Stimulated activated CD8-positive, alpha-beta memory T cell treated with anti-CD3 and anti-CD28 coated beads, Interleukin-12 subunit alpha, Interleukin-12 subunit beta, amount 100 ng/mL, for 24 hours (primary cell): Measurements from ENCODE around the gene MMP15.
"Not testable (repeated sequence)": the region's sequence is repeated elsewhere in the genome, so short reads cannot be mapped to it uniquely, and the experiment has no call there.

Experiments used
- DNase-seq: peaks from one replicate; pipeline ENCODE4 v3.0.0-alpha.2; 2020; ENCODE audit errors: extremely low read depth

Gene MMP15

DNA sequence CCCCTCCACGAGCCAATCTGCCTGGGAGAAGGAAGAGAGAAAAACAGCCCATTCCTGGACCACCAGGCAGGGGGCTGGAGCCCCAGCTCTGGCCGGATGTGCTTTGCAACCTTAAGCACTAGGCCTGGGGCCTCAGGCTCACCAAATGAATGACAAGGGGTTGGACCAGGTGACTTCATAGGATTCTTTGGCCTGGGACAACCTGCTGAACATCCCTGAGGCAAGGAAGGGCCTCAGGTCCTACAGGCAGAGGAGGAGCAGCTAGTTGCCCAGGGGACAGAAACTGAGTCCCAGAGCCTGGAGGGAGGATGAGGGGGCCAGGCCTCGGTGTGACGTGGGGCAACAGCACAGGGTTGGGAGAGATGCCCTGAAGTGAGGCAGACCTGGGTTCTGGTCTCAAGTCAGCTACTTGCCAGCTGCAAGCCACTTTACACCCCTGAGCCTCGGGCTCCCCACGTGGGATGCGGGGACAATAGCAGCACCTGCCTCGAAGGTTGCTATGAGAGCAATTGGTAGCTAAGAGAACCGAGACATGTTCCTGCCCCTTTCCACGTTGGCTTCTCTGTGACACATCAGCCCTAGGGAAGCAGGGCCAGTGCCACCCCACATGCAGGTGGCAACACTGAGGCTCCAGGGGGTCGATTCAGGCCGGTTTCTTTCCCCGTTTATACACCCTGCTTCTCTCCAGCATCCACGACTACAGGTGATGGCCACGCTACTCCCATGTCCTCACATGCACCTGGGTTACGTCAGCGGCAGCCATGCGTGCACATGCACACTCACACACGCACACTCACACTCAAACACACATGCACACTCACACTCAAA lies 61.0 kb downstream of the MMP15 start:
- no peak for DNase-seq

DNA sequence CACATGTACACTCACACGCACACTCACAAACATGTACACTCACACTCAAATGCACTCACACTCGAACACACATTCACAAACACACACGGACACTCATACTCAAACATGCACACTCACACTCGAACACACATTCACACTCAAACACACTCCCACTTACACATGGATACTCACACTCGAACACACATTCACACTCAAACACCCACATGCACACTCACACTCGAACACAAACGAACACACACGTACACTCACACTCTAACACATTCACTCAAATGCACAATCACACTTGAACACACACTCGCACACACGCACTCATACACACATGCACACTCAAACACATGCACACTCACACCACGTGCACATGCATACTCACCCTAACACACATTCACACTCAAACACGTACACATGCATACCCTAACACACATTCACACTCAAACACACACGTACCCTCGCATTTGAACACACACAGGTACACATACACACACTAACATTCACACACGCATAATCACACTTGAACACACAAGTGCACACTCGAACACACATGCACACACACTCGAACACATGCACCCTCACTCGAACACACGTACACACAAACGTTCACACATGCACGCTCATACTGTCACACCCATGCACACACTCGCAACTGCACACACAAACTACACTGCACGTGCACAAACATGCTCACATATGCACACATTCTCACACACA lies 61.8 kb downstream of the MMP15 start:
- no peak for DNase-seq

DNA sequence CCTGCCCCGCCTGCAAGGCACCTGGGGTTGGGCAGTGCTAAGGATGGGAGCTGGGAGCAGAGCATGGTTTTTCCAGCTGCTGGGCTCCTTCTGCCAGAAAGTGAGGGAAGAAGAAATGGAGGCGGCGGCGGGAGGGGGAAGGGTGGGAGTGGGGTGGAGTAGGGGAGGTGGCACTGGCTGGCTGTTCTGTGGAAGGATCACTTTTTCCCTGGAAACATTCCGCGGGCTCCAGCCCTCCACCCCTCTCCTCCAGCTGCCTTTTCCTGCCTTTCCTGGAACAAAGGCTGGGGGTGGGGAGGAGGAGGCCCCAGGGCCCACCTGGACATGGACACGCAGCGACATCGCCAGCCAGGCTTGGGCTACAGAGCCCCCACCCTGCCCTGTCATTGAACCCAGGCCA lies 62.5 kb downstream of the MMP15 start:
- DNase-seq = no peak

DNA sequence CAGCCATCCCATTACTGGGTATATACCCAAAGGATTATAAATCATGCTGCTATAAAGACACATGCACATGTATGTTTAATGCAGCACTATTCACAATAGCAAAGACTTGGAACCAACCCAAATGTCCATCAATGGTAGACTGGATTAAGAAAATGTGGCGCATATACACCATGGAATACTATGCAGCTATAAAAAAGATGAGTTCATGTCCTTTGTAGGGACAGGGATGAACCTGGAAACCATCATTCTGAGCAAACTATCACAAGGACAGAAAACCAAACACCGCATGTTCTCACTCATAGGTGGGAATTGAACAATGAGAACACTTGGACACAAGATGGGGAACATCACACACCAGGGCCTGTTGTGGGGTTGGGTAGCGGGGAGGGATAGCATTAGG lies 64.8 kb downstream of the MMP15 start:
- DNase-seq = not testable (repeated sequence)

- no peak for DNase-seq
Observed at GRCh38 chr16:58094026-58094425, 68.5 kb downstream of the MMP15 start.

DNA sequence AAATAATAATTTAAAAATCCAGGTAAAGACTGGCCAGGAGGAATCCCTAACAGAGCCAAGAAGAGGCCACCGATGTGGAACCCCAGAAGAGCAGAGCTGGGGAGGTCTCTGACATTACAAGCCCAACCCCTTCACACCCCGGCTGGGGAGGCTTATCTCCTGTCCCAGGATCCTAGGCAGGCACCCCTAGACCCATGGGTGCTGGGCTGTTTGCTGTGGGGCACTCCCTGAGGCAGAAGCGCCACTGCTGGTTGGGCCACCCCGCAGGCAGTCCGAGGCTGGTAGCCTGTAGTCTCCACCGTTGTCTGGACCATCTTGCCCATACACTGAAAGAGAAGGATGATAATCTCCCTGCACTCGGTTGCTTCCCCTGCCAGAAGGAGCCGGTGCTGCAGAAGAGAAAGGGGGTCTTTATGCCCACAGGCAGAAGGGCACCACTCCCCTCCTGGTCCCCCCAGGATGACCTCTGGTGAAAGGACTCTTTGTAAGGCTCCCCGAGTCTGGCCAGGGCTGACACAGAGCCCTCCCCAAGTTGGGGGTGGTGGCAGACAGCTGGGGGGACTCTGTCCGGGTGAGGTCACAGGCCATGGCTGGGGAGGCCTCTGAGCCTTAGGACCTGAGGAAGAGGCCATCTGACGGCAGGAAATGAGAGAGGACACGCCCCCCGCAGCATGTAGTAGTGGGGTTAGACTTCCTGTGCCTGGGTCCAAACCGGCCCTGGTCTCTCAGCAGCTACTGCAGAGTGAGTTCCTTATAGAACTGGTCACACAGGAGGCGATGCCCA lies 69.4 kb downstream of the MMP15 start:
- DNase-seq = no peak

- not testable (repeated sequence) for DNase-seq
Observed at GRCh38 chr16:58095575-58095960, 70.0 kb downstream of the MMP15 start.

DNA sequence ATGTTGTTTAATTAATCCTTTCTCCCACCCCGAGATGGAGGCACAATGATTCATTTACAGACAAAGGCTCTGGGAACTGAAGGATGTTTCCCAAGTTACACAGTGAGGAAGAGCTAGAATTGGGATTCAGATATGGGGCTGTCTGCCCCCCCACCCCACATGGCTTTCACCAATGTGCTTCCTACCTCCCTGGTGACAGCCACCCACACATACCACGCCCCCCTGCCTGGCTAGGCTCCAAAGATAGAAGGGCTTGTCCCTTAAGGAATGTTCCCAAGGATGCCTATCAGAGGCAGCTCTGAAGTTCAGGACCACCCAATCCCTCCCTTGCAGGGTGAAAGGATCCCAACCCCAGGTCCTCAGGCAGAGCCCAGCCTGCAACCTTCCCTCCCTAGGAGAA lies 70.7 kb downstream of the MMP15 start:
- no peak for DNase-seq
